Keratinocyte (primary cell): Measurements from ENCODE around the gene PARN. TPM values are rescaled to one million over a fixed set of nuclear protein-coding genes. Genes with fewer than 3 reads are reported as not detected.

ENCODE experiments used
- DNase-seq: peaks from one replicate; pipeline ENCODE4 v3.0.0-alpha.2; 2011; ENCODE audit warnings: low read depth, missing footprints, low spot score
- FAIRE-seq: peaks from 2 replicates; lab custom pipeline; 2011; peaks lifted over from hg19 to GRCh38; lab: Jason Lieb, UNC
- H2AFZ ChIP-seq: 2 replicates; pipeline ENCODE4 v1.6.0; 2012; ENCODE audit warnings: low read length, control low read depth, inconsistent platforms; ENCODE audit not compliant: control insufficient read depth
- H3K27ac ChIP-seq: 2 replicates; pipeline ENCODE4 v1.5.1; 2011; ENCODE audit warnings: low read length; ENCODE audit not compliant: control insufficient read depth, insufficient read depth
- H3K27me3 ChIP-seq: 3 replicates; pipeline ENCODE4 v1.6.0; 2011; ENCODE audit warnings: low read length; ENCODE audit not compliant: control insufficient read depth, insufficient read depth; ENCODE audit errors: extremely low read depth
- H3K36me3 ChIP-seq, 2 experiments: 2 replicates in 1 of 2; 3 replicates in 1 of 2; pipeline ENCODE4 v1.5.1; 2011; ENCODE audit warnings: low read length in 2 of 2, mild to moderate bottlenecking in 1 of 2; ENCODE audit not compliant: control insufficient read depth in 2 of 2, insufficient read depth in 2 of 2; ENCODE audit errors: extremely low read depth in 1 of 2
- H3K4me1 ChIP-seq: 3 replicates; pipeline ENCODE4 v1.5.1; 2011; ENCODE audit warnings: low read length; ENCODE audit not compliant: control insufficient read depth, insufficient read depth; ENCODE audit errors: extremely low read depth
- H3K4me2 ChIP-seq: 3 replicates; pipeline ENCODE4 v1.6.0; 2011; ENCODE audit warnings: low read depth, low read length; ENCODE audit not compliant: control insufficient read depth, insufficient read depth; ENCODE audit errors: extremely low read depth
- H3K4me3 ChIP-seq, 3 experiments: fragments of 200-600 bp in 1 of 3; sonication (generic) in 1 of 3; 2 replicates in 2 of 3; 3 replicates in 1 of 3; pipeline ENCODE4 v1.5.1; 2011 to 2016; ENCODE audit warnings: low read length in 3 of 3, mild to moderate bottlenecking in 3 of 3, control low read depth in 2 of 3, inconsistent platforms in 1 of 3, low read depth in 1 of 3, mixed read lengths in 1 of 3, mixed run types in 1 of 3, moderate library complexity in 1 of 3; ENCODE audit not compliant: control insufficient read depth in 2 of 3, insufficient read depth in 2 of 3; ENCODE audit errors: extremely low read depth in 1 of 3
- H3K79me2 ChIP-seq: 2 replicates; pipeline ENCODE4 v1.6.0; 2012; ENCODE audit warnings: low read length; ENCODE audit not compliant: control insufficient read depth, insufficient read depth
- H3K9ac ChIP-seq: 3 replicates; pipeline ENCODE4 v1.6.0; 2011; ENCODE audit warnings: low read length; ENCODE audit not compliant: control insufficient read depth, insufficient read depth; ENCODE audit errors: extremely low read depth
- H3K9me1 ChIP-seq: 3 replicates; pipeline ENCODE4 v1.6.0; 2011; ENCODE audit warnings: low read length; ENCODE audit not compliant: control insufficient read depth, insufficient read depth; ENCODE audit errors: extremely low read depth
- H3K9me3 ChIP-seq: 2 replicates; pipeline ENCODE4 v1.5.1; 2012; ENCODE audit warnings: low read depth, low read length; ENCODE audit not compliant: control insufficient read depth
- H4K20me1 ChIP-seq: 3 replicates; pipeline ENCODE4 v1.6.0; 2011; ENCODE audit warnings: low read length; ENCODE audit not compliant: control insufficient read depth, insufficient read depth; ENCODE audit errors: extremely low read depth
- EZH2 ChIP-seq: IDR thresholded peaks from one replicate; pipeline ENCODE4 v1.6.1; 2012; ENCODE audit warnings: inconsistent platforms, mild to moderate bottlenecking, low read length, moderate library complexity
- dilution Hi-C: fragments of 300-500 bp; cut with MboI; formaldehyde crosslinking; loops from one replicate; pipeline ENCODE4 v1.7.0; 2020; ENCODE audit warnings: low sequenced_read_pairs; ENCODE audit not compliant: extremely low pct_ligation_motif_present
- polyA plus RNA-seq, 5 experiments: library from polyadenylated mRNA; depleted of rRNA in 3 of 5; stranded (reverse) in 3 of 5; stranded (forward) in 1 of 5; unstranded in 1 of 5; fragments of >200 nt; gene quantifications; 1 replicate in 1 of 5; 2 replicates in 3 of 5; 3 replicates in 1 of 5; pipeline versions ENCODE4 v1.2.1 to v1.2.3, GENCODE V29; 2011 to 2012; ENCODE audit warnings: missing spikeins in 2 of 5, low read depth in 1 of 5, low replicate concordance in 1 of 5
- TF ChIP-seq, protein P1 (sequence below), 3 experiments: IDR thresholded peaks in 1 of 3; conservative IDR thresholded peaks in 1 of 3; optimal IDR thresholded peaks in 1 of 3; 2 replicates in 2 of 3; 3 replicates in 1 of 3; pipeline versions ENCODE3 to v1.5.1; 2011; ENCODE audit warnings: low read length in 3 of 3, mild to moderate bottlenecking in 3 of 3, moderate library complexity in 2 of 3, control low read depth in 1 of 3, inconsistent platforms in 1 of 3; ENCODE audit not compliant: insufficient read depth in 2 of 3; ENCODE audit errors: extremely low read depth in 1 of 3

Gene PARN
- polyA plus RNA-seq, 1 donor (not counting 4 experiments of a cell fraction or from before 2014, with no cell fraction given) = 40.8 TPM

DNA sequence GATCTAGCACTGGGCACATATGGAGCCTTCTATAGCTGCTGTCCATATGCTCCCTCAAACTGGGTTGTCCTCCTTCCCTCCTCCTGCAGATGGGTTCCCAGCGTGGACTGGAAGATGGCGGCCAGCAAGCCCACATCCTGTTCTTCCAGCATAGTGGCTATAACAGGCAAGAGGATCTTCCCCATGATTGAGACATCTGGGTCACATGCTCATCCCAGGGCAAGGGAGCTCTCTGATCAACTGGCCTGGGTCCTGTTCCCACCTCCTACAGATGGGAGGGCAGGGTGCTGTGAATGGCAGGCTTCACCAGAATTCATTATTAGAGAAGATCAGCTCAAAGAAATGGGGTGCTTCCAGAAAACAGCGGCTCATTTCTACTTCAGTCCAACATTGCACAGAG, 210.2 kb downstream of the PARN start:
- no peak for TF ChIP-seq EZH2
- TF ChIP-seq, protein P1, sequence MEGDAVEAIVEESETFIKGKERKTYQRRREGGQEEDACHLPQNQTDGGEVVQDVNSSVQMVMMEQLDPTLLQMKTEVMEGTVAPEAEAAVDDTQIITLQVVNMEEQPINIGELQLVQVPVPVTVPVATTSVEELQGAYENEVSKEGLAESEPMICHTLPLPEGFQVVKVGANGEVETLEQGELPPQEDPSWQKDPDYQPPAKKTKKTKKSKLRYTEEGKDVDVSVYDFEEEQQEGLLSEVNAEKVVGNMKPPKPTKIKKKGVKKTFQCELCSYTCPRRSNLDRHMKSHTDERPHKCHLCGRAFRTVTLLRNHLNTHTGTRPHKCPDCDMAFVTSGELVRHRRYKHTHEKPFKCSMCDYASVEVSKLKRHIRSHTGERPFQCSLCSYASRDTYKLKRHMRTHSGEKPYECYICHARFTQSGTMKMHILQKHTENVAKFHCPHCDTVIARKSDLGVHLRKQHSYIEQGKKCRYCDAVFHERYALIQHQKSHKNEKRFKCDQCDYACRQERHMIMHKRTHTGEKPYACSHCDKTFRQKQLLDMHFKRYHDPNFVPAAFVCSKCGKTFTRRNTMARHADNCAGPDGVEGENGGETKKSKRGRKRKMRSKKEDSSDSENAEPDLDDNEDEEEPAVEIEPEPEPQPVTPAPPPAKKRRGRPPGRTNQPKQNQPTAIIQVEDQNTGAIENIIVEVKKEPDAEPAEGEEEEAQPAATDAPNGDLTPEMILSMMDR (optimal IDR thresholded peaks at IDR 0.05 in 1 of 3, IDR thresholded peaks at IDR 0.05 in 1 of 3, conservative IDR thresholded peaks at IDR 0.05 in 1 of 3; ENCODE audit: extremely low read depth in 1 of 3, insufficient read depth in 2 of 3, low read length in 3 of 3) = no peak
- Histone ChIP-seq H3K27me3 (no peaks in the 10 kb centered on the region), H3K4me1 (peaks cover 11% of the 10 kb centered on the region), H3K79me2 (no peaks in the 10 kb centered on the region), H3K36me3 (peaks cover 0 to 3% of the 10 kb centered on the region in 2 experiments), H3K9me1 (no peaks in the 10 kb centered on the region), H4K20me1 (no peaks in the 10 kb centered on the region), H3K9me3 (no peaks in the 10 kb centered on the region), H2AFZ (no peak overlapping the region), H3K4me2 (no peak overlapping the region), H3K27ac (no peak overlapping the region), H3K4me3 (no peak overlapping the region), H3K9ac (no peak overlapping the region)
- FAIRE-seq = no peak
- DNase-seq = no peak
- dilution Hi-C loops = no loop called here

DNA sequence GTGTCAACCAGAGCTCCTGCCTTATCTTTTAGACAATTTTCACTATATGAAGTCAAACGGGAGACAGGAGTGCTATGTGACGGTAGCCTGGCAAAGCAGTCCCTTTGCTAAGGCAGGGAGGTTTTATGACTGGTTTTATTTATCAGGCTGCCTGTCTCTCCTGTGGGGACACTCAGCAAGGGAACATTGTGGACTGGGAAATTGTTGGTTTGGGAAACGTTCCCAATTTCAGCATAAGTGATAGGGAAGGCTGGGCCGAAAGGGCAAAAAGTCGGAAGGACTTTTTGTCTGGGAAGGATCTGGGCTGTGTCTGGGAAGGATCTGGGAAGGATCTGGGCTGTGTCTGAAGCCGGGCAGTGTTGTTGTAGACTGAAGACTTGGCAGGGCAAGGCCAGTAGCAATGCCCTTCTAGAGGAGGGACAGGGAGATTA, 211.2 kb downstream of the PARN start:
- no peak overlapping the region for H3K4me3 ChIP-seq
- no peak overlapping the region for H2AFZ ChIP-seq
- dilution Hi-C loops = no loop called here
- DNase-seq = no peak
- no peak overlapping the region for H3K27ac ChIP-seq
- no peaks in the 10 kb centered on the region for H3K79me2 ChIP-seq
- H3K9ac ChIP-seq = no peak overlapping the region
- TF ChIP-seq, protein P1 (optimal IDR thresholded peaks at IDR 0.05 in 1 of 3, IDR thresholded peaks at IDR 0.05 in 1 of 3, conservative IDR thresholded peaks at IDR 0.05 in 1 of 3; ENCODE audit: extremely low read depth in 1 of 3, insufficient read depth in 2 of 3, low read length in 3 of 3) = no peak
- TF ChIP-seq EZH2 = no peak
- no peaks in the 10 kb centered on the region for H3K9me1 ChIP-seq
- no peak for FAIRE-seq
- no peaks in the 10 kb centered on the region for H4K20me1 ChIP-seq
- H3K27me3 ChIP-seq = no peaks in the 10 kb centered on the region
- no peaks in the 10 kb centered on the region for H3K9me3 ChIP-seq
- peaks cover 0 to 1% of the 10 kb centered on the region in 2 experiments for H3K36me3 ChIP-seq
- H3K4me1 ChIP-seq = peaks cover 10% of the 10 kb centered on the region
- H3K4me2 ChIP-seq = no peak overlapping the region
